HG03159 (cell line): ENCODE results near the gene SH3TC2.
A peak's percentile ranks its signal among the peaks of the same experiment; 100 is the strongest.

ENCODE experiments used
- ATAC-seq: cut with Tn5 transposase; IDR thresholded peaks from one replicate; pipeline ENCODE4 v1.9.1; 2021; ENCODE audit warnings: mild to moderate bottlenecking, moderate library complexity; ENCODE audit not compliant: unreplicated experiment

The SH3TC2 gene

DNA sequence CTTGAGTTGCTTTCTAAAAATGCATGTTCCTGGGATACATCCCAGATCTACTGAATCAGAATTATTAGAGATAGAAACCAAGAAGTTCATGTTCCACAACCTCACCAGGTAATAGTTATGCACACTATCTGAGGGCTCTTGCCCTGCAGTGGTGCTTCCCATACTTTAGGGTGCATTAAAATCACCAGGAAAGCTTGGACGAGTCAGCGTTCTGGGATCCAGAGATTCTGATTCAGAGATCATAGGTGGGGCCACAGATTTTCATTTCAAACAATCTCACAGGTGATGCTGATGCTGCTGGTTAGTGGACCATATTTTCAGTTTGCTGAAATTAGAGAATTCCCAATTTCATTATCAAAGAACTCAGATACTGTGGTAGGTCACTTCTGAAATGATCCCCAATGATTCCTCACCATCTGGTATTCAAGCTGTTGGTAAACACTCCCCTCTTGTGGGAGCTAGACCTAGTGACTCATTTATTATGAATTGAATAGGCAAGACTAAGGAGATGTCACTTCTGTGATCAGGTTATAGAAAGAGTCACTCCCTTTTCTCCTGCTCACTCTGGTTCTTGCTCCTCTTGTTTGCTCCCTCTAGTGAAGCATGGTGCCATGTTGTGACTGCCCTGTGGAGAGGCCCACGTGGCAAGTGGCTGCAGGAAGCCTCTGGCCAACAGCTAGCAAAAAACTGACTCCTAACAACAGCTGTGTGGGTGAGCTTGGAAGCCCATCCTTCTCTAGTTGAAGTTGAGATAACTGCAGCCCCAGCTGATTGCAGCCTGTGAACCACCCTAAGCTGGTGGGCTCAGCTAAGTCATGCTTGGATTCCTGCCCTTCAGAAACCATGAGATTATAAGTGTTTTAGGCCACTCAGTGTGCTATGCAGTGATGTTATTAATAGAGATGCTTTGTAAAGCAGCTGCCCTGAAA lies 59.8 kb downstream of the SH3TC2 start:
- ATAC-seq, result no peak

DNA sequence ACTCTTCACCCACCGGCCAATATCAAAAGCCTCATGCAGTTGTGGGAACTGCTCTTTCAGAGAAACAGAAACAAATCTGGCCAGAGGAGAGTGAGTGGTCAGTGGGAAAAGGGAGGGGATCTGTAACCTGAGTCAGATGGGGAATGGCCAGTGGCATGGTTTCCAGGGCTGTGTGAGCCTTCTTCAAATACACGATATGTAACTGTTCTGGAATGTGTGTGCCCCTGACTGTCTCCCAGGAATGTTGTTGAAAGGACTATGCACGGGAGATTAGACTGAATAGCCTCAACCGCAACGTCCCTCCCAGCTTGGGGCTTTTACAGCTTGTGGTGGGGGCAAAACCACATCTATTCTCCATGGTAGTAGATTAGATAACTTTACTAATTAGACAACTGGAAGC lies 60.8 kb downstream of the SH3TC2 start:
- ATAC-seq, result no peak

DNA sequence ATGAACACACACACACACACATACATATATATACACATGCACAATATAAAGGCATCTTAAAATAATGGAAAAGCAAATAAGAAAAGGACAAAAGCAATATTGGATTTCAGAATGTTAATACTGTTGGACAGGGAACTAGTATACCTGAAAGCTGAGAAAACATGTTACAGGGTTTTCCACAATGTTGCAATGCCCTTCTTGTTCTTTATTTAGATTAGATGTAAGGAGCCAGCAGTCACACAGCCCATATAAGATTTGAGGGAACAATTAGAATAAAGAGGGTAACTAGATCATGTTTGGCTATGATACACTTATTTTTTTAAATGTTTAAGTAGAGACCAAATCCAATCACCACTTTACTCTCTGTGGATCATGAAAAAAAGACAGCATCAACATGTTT lies 61.7 kb downstream of the SH3TC2 start:
- no peak for ATAC-seq

DNA sequence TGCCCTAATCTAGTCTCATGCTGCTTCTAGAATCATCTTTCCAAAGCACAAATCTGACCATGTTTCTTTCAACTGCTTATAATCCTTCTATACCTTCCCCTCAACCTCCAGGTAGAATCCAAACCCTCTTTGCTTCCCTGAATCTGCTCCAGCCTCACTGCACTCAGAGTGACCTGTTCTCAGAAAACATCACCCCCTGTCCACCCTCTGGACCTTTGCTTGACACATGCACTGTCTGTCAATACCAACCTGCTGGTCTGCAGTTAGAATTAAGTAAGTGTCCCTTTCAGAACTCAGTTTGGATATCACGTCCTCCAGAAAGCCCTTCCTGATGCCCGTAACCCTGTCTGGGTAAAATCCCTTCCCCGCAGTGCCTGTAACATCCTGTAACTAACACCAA lies 63.1 kb downstream of the SH3TC2 start:
- no peak for ATAC-seq

DNA sequence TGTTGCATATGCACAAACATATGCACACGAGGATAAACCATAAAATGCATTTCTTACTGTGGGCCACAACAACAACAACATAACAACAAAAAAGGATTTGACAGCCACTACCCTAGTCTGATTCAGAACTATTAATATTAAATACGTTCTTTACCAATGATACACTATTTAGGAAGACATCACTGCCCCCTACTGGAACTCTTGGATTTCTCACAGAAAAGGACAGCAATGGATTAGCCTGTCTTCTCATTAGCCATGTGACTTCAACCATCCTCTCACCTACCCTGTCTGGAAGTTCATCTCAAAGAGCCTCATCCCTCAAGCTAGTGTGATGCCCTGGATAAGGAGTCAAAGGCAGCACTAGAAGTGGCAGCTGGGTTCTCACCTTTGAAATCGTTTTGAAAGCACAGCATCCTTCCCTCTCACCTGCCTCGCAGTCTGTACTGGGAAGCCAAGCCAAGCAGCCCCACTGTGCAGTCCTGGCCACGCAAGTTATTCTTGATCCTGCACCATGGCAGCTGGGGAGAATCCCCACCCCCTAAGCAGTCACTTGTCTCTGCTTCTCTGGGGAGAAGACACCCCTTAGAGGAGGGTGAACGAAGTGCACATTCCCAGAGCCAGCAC lies 64.6 kb downstream of the SH3TC2 start:
- ATAC-seq, result peak; percentile 87

DNA sequence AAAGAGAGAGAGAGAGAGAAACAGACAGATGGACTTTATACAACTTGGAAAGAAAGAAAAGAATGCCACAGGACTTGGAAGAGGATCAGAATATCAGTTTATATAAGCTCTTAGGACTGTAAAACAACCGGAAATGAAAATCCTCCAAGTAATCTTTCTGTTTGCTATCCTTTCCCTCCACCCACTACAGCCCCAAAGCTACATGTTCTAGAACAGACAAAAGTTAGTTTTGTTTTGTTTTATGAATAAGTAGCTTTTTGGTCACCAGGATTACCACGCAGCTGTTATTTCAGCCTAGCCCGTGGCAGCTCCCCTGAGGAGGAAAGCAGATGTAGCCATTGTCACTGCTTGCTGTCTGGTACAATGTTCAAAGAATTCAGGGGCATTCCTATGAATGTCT lies 66.6 kb downstream of the SH3TC2 start:
- no peak for ATAC-seq

DNA sequence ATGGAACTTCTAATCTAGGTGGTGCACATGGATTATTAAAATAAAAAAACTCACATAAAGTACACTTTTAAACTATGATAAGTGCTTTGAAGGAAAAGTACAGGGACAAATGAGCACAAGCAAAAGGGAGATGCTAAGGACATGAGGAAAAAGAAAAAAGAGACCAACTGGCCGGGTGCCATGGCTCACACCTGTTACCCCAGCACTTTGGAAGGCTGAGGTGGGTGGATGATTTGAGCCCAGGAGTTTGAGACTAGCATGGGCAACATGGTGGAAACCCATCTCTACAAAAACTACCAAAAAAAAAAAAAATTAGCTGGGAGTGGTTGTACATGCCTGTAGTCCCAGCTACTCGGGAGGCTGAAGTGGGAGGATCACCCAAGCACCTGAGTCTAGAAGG lies 67.1 kb downstream of the SH3TC2 start:
- no peak for ATAC-seq

DNA sequence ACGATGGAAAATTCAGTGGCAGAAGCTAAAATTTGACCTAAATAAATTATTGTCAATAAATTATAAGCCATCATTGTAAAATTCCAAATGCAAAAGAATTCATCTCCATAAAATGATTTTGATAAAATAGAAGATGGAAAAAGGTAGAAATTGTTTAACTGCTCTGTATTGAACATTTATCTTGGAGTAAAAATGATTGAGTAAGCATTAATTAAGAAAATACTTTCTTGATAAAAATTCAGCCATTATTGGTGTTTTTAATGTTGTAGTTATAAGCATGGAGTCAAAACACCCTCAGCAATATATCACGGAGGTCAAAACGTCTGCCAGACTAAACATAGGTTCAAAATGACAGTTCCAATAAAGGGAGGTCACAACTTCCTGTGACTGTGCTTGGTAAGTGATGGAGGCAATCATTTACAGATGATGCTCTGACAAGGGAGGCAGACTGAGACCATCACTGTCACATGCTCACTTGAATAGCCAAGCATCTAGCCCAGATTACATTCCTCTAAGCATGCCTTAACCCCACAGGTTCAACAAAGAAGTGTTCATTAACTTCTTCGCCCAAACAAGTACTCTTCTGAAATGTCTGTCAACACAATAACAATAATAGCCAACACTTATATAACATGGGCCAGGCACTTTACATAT lies 69.5 kb downstream of the SH3TC2 start:
- no peak for ATAC-seq

DNA sequence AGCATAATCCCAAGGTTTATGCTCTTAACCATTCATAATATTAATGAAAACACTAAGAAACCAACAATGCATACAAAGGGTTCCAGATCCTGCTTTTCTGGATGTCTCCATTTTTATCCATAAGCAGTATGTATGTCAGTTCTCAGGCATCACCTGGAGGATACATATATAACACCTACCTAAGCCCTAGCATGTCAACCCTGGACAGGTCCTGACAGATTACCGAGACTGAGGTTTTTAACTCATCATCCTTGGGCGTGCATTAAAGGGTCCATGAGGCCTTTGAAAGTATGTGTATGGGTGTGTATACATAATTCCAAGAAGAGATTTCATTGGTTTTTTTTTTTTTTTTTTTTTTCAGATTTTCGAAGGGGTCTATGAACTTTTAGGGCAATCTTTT lies 70.6 kb downstream of the SH3TC2 start:
- ATAC-seq, result no peak

DNA sequence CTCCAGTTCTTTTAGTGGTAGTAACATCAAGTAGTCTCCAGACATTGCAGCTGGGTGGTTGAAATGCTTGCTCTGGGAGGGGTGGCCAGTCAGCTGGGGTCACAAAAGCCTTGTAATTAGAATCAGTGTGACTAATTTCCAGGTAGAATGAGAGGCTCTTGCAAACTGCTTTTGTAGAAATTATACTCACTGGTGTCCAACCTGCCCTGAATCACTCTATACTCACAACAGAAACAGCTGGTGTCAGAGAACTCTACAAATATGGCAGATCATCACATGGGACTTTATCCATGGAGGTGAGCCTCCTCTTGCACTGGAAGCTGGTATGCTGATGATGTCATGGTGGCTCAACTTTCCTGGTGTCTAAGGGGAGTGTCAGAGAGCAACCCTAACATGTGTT lies 71.3 kb downstream of the SH3TC2 start:
- ATAC-seq, result no peak

DNA sequence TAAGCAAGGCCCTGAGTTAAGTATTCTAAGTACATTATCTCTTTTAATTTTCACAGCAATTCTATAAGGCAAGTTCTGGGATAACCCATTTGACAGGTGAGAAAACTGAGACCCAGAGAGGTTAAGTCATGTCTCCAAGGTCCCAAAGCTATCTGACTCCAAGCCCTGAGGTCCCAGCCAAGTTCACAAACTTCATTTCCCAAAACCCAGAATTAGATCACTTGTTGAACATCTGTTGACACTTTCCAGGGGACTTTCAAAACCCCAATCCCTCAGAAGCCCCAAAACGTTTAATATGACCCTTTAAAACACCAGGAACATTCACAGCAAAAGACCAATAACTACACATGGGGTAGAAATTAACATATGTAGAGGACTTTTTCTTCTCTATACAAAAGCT lies 72.0 kb downstream of the SH3TC2 start:
- no peak for ATAC-seq

DNA sequence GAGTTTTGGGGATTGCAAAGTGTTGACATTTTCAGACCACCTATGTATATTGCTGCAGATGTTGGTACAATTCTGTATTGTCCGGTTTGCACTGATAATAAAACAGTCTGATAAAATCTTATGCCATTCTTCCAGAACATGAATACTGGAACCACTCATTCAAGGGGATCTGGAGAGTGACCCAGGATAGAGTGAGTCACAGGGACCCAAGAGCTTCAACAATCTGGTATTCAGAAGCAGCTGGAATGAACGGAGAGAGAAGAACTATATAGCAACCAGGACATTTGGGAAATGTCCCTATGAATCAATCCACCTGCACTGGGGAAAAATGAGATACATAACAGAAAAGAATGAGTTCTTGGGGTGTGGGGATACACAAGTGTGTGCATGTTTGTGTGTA lies 73.3 kb downstream of the SH3TC2 start:
- ATAC-seq, result no peak

DNA sequence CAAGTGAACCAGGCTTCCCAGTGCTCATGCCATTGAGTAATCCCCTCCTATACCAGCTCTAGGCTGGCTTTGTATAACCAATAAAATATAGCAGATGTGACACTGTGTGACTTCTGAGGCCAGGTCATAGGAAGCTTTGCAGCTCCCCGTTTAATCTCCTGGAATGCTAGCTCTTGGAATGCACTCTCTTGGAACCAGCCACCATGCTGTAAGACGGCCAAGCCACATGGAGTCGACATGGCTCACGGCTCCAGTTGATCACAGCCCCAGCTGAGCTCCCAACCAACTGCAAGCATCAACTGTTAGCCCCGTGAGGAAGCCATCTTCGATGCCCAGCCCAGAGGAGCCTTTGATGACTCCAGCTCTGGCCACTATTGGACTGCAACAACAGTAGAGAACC lies 74.5 kb downstream of the SH3TC2 start:
- no peak for ATAC-seq

DNA sequence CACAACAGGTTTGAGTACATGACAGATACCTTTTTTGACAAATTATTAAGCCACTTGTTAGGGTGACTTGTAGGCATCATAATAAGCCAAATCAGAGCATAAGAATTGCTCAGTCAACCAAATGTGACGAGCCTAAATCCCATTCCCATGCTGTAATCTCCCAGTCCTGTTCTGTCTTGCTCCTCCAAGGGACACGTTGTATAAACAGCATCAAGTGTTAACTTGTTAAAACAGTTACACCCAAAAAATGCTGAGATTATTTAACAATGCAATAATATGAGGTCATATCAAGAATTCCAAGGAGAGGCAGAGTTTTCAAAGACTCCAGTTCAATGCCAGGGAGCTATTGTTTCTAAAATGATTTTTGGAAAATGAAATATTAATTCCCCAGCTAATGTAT lies 76.2 kb downstream of the SH3TC2 start:
- ATAC-seq, result no peak

DNA sequence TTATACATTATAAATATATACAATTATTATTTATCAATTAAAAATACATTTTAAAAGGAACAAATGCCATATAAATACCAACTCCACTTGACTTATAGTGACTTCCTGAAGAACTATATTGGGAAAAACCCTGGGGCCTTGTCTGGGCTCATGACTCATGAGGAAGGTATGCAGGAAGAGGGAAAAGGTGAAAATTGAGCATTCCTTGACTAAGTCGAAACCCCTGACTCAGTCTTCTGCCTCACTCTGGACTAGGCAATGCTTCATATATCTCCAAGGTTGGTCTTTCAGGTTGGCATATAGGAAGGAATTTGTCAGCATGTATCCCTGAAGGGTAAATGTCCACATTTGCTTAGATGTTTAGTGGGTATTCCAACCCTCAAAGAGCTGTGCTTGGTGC lies 78.5 kb downstream of the SH3TC2 start:
- ATAC-seq, result no peak

DNA sequence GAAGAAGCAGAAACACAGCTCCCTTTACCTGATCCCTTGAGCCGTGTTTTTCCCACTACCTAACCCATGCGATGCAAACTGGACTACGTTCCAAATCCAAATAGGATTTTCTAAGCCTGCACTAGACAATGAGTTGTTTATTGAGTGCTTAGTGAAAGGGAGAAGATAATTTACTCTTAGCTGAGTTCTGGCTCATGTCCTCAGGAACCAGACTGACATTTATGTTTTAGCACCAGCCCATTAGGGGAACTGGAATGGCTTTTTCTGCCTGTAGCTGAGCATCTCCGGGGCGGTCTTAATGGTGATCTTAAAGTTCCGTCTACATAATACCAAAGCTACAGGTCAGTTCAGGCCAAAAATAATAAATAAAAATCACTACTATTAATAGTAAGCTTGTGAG lies 81.5 kb downstream of the SH3TC2 start:
- ATAC-seq, result no peak

DNA sequence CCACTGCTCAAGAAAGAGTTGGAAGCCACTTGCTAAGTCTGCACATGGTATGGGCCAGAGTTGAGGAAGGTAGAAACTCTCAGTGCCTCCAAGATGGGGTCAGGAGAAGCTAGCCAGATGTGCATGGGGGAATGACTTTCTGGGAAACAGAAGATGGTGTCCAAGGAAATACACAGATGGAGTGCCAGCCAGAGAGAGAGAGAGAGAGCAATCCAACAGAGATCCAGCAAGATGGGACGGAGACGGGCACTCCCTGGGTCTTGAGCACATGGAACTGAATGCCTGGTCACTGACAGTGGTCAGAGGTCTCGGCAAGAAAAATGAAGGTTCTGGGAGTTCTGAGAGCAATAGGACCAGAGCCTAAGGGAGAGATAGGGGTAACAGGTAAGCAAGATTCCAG lies 82.1 kb downstream of the SH3TC2 start:
- ATAC-seq, result no peak

DNA sequence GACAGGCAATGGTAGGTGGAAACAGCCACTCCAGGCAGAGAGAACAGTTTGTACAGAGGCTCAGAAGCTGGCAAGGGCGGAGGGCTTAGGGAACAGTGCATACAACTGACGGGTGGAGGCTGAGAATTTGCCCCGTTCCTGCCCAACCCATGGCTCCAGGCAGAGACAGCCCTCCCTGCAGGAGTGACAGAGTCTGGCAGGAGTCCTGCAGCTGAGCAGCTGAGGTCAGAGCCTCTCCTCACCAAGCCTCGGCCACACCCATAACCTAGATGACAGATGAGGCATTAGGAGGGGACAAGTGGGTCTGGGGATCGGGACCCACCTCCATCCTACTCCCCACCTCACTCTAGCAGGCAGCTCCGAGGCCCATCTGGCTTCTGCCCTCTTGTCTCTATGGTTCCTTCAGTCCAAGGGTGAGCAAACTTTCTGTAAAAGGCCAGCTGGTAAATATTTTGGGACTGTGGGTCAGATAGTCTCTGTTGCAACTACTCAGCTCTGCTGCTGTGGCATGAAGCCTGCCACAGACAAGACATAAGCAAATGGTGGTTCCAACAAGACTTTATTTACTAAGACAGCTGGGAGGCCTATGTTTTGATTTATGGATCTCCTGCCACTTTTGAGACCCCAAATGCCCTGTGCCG lies 83.7 kb downstream of the SH3TC2 start:
- ATAC-seq, result no peak

DNA sequence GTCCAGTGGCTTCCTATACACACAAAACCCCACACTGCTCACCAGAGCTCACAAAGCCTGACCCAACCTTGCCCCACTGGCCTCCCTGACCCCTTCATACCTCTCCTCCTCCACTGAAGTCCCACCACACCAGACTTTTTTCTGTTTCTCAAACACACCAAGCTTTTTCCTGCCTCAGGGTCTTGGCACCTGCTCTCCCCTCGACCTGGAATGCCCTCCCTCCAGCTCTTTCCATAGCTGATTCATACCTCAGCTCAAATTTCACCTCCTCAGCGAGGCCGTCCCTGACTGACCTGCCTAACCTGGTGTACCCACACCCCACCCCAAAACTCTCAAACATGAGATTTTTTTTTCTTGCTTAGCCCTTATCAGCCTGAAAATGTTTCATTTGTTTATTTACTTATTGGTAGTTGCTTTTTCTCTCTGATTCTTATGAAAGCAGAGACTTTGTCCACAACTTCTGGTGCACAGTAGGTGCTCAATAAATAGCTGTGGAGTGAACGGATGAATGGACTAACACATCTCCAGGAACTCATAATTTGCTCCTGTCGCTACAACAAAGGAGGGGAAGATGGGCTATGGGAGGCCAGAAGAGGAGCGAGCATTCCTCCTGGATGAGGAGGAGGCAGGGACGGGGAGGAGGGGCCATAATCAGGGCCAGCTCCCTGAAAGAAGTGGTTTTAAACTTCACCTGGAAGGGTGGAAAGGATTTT lies 84.3 kb downstream of the SH3TC2 start:
- ATAC-seq, result no peak

DNA sequence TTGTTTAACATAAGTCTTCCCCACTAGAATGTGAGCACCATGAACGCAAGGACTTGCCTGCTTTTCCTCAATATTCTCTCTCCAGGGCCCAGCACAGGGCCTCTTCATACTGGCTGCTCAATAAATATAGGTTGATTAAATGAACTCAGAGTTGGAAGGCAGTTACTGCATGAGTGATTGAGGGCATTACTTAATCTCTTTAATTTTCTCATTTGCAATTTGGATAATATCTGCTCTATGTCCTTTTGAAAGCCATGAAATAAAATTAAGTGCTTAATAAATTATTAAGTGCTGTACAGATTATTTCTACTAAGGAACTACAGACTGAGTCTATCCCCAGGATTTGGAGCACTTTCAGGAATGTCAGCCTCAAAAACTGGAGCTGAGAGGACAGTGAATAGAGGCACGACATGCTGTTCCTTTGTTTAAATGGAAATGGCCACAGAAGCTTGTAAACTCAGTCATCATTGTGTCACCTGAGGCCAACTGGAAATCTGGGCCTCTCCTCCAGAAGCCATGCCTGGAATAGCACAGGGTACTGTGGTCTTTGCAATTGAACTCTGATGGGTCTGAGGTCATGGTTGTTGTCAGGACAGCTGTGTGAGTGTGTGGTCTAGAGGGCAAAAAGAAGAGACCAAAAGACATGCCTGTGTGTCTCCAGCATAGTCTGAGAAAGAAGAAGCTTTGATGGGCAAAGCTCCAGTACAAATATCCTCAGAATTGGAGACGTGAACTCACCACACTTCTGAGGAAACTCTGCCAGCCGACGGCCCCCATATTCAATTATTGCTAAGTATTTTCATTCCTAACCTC lies 86.1 kb downstream of the SH3TC2 start:
- ATAC-seq, result no peak
